Common myeloid progenitor, CD34-positive (primary cell): ENCODE measurements around the gene SI.

Experiments
- CTCF ChIA-PET: fragments of 350-600 bp; sonication (Branson Sonifier 250); formaldehyde crosslinking; loops from one replicate; lab custom pipeline; 2021; ENCODE audit warnings: antibody characterized with exemption; lab: Charles Lee
- POLR2A ChIA-PET: fragments of 350-600 bp; sonication (Branson Sonifier 250); formaldehyde crosslinking; loops from one replicate; lab custom pipeline; 2021; ENCODE audit warnings: antibody characterized with exemption; lab: Charles Lee
- DNase-seq, 3 donors: peaks; one replicate each; pipeline versions ENCODE4 v3.0.0 to v3.0.0-alpha.2; 2013
- H3K27ac ChIP-seq, 2 experiments: 1 replicate in 1 of 2; 2 replicates in 1 of 2; pipeline ENCODE4 v1.7.0; 2013; ENCODE audit warnings: inconsistent platforms in 2 of 2, low read length in 2 of 2, mild to moderate bottlenecking in 2 of 2, low read depth in 1 of 2, moderate library complexity in 1 of 2; ENCODE audit not compliant: severe bottlenecking in 2 of 2, insufficient read depth in 1 of 2, poor library complexity in 1 of 2
- H3K27me3 ChIP-seq, 5 experiments: replicated peaks in 2 of 5; 1 replicate in 3 of 5; 2 replicates in 2 of 5; pipeline versions ENCODE4 v1.6.1 to v1.7.0; 2013; ENCODE audit warnings: low read length in 4 of 5, mild to moderate bottlenecking in 2 of 5, moderate library complexity in 2 of 5, inconsistent platforms in 1 of 5; ENCODE audit not compliant: insufficient read depth in 5 of 5, control insufficient read depth in 4 of 5
- H3K36me3 ChIP-seq, 4 experiments: 1 replicate in 2 of 4; 2 replicates in 2 of 4; pipeline versions ENCODE4 v1.6.1 to v1.7.0; 2013; ENCODE audit warnings: low read length in 3 of 4, control low read depth in 1 of 4, mild to moderate bottlenecking in 1 of 4; ENCODE audit not compliant: control insufficient read depth in 4 of 4, insufficient read depth in 4 of 4
- H3K4me1 ChIP-seq, 4 experiments: 1 replicate in 3 of 4; 2 replicates in 1 of 4; pipeline versions ENCODE4 v1.6.1 to v1.7.1; 2013; ENCODE audit warnings: low read length in 3 of 4, mild to moderate bottlenecking in 3 of 4, control low read depth in 1 of 4, inconsistent platforms in 1 of 4, moderate library complexity in 1 of 4; ENCODE audit not compliant: control insufficient read depth in 4 of 4, insufficient read depth in 4 of 4; ENCODE audit errors: control extremely low read depth in 1 of 4
- H3K4me3 ChIP-seq, 7 experiments: 1 replicate in 4 of 7; 2 replicates in 3 of 7; pipeline versions ENCODE4 v1.5.1 to v1.7.0; 2013; ENCODE audit warnings: mild to moderate bottlenecking in 7 of 7, low read length in 6 of 7, moderate library complexity in 6 of 7, inconsistent platforms in 2 of 7, low read depth in 2 of 7, control low read depth in 1 of 7; ENCODE audit not compliant: insufficient read depth in 4 of 7, control insufficient read depth in 1 of 7; ENCODE audit errors: extremely low read depth in 1 of 7
- H3K9me3 ChIP-seq, 5 experiments: 1 replicate in 4 of 5; 2 replicates in 1 of 5; pipeline versions ENCODE4 v1.6.1 to v1.7.1; 2013; ENCODE audit warnings: low read length in 4 of 5, mild to moderate bottlenecking in 2 of 5, inconsistent platforms in 1 of 5, low read depth in 1 of 5, moderate library complexity in 1 of 5; ENCODE audit not compliant: control insufficient read depth in 4 of 5, insufficient read depth in 2 of 5; ENCODE audit errors: control extremely low read depth in 1 of 5
- WGBS: methylation state at CpG from one replicate; pipeline ENCODE4 v1.1.5; 2013; ENCODE audit not compliant: insufficient coverage; 5-methylcytosine and 5-hydroxymethylcytosine counted together

Gene SI

DNA sequence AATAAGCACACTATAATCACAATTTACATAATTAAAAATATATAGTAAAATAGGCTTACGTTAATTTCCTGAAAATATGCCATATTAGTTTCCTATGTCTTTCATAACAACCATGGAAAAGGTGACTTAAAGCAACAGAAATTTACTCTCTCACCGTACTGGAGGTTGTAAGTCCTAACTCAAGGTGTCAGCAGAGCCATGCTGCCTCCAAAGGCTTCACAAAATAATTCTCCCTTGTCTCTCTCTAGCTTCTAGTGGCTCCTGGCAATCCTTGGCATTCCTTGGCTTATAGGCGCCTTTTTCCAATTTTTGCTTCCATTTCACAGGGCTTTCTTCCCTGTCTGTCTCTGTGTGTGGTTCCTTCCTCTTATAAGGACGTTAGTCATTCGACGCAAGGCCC lies 7.6 kb downstream of the SI start:
- Histone ChIP-seq H3K9me3 (no peaks in the 10 kb centered on the region), H3K27ac (no peak overlapping the region), H3K4me3 (no peak overlapping the region), H3K27me3 (no peaks in the 10 kb centered on the region), H3K36me3 (no peaks in the 10 kb centered on the region), H3K4me1 (no peaks in the 10 kb centered on the region)
- ChIA-PET POLR2A (no interaction called here), CTCF (no interaction called here)
- no peak for DNase-seq
- 74% methylated on average over 5 of the region's 6 CpGs for WGBS

DNA sequence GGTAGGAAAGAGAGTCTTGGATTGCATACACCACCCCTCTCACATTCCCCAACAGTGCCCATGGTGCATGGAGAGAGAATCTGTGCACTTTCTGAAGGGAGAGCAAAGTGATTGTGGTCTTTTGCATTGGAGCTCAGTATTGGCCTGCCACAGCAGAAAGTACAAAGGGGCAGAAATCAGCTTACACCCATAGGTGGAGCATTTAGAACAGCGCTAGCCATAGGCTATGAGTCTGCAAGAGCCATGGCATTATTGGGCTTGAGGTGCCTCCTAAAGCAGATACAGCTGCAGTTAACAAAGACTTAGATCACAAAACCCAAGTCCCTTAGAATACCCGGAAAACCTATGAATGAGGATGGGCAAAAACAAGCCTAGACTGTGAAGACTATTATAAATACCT lies 21.8 kb downstream of the SI start:
- H3K36me3 ChIP-seq: no peaks in the 10 kb centered on the region
- ChIA-PET CTCF (no interaction called here), POLR2A (no interaction called here)
- WGBS: 80% methylated on average over 1 of the region's 2 CpGs
- no peak for DNase-seq
- no peaks in the 10 kb centered on the region for H3K4me1 ChIP-seq
- H3K27ac ChIP-seq: no peak overlapping the region
- H3K9me3 ChIP-seq: peaks cover 0 to 1% (median 0%) of the 10 kb centered on the region in 5 experiments
- H3K4me3 ChIP-seq: no peak overlapping the region
- H3K27me3 ChIP-seq: no peaks in the 10 kb centered on the region

DNA sequence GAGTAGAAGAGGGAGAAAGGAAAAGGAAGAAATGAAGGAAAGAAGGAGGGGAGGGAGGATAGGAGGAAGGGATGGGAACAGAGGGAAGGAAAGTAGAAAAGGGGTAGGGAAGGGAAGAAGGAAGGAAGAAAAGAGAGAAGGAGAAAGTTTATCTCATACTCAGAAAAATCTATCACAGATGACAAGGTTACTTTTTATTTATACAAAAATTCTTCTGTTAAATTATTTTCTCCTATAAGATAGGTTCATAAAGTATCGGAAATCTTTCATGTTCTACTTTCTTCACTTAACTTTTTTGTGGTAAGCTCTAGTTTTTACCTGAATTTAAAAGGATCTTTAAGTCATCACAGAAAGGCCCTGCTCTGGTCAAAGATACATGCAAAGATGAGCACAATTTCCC lies 38.1 kb downstream of the SI start:
- ChIA-PET POLR2A (no interaction called here), CTCF (no interaction called here)
- Histone ChIP-seq H3K27me3 (no peaks in the 10 kb centered on the region), H3K4me1 (no peaks in the 10 kb centered on the region), H3K36me3 (no peaks in the 10 kb centered on the region), H3K4me3 (no peak overlapping the region), H3K27ac (no peak overlapping the region), H3K9me3 (no peaks in the 10 kb centered on the region)
- no CpG with 5 or more reads among the region's 1 CpG for WGBS
- no peak for DNase-seq

DNA sequence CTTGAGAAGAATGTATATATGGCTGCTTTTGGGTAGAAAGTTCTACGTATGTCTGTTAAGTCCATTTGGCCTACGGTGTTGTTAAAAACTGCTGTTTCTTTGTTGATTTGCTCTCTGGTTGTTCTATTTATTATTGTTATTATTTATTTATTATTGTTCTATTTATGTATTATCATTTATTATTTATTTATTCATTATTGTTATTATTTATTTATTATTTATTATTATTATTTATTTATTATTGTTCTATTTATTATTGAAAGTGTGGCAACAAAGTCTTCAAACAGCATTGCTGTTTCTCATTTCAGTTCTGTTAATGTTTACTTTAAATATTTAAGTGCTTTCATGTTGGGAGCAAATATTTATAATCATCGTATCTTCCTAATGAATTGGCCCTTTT lies 66.7 kb downstream of the SI start:
- POLR2A ChIA-PET: no interaction called here
- H3K36me3 ChIP-seq: no peaks in the 10 kb centered on the region
- no peaks in the 10 kb centered on the region for H3K4me1 ChIP-seq
- WGBS: no CpG with 5 or more reads among the region's 3 CpGs
- no peaks in the 10 kb centered on the region for H3K9me3 ChIP-seq
- H3K4me3 ChIP-seq: no peak overlapping the region
- CTCF ChIA-PET: no interaction called here
- DNase-seq: no peak
- H3K27ac ChIP-seq: no peak overlapping the region
- H3K27me3 ChIP-seq: no peaks in the 10 kb centered on the region

DNA sequence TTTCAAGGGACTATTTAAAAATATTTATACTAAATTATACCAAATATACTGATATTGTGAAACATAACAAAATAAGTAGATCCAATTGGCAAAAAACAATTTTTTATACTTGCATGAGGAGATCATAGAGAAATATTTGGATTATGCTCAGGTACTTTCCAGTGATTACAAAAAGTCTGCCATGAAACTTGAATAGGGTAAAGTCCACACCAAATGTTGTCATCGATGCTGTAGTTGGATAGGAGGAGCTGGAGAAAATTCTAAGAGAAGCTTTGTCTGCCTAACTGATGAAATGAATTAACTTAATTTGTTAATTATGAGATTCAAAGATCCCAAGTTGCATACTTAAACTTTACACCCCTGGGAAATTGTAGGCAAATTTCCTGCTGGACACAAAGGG lies 93.3 kb downstream of the SI start:
- Histone ChIP-seq H3K9me3 (no peaks in the 10 kb centered on the region), H3K27me3 (no peaks in the 10 kb centered on the region), H3K27ac (no peak overlapping the region), H3K4me3 (no peak overlapping the region), H3K36me3 (no peaks in the 10 kb centered on the region), H3K4me1 (no peaks in the 10 kb centered on the region)
- CTCF ChIA-PET: interaction anchor here (1.3 kb wide), 1 partner anchor 14 kb away, joined by 3 read pairs; no protein-coding TSS in a partner anchor
- DNase-seq: no peak
- WGBS: no CpG with 5 or more reads among the region's 1 CpG
- POLR2A ChIA-PET: no interaction called here

DNA sequence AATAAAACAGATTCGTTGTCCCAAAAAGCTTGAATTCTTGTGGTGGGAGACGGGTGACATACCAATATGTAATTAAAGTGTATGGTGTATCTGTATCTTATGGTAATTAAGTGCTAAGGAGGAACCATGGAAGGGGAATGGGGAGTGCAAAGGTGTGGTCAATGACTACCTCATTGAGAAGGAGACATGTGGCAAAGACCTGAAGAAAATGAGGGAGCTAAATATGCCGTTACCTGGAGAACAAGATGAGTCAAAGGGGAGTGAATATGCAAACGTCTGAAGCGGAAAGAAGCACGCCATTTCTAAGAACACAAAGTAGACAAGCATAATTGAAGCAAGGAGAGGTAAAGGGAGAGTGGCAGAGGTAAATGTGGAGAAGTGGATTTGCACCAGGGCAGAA lies 115.7 kb downstream of the SI start:
- Histone ChIP-seq H3K36me3 (no peaks in the 10 kb centered on the region), H3K27me3 (no peaks in the 10 kb centered on the region), H3K4me1 (no peaks in the 10 kb centered on the region), H3K9me3 (no peaks in the 10 kb centered on the region), H3K27ac (no peak overlapping the region), H3K4me3 (no peak overlapping the region)
- ChIA-PET CTCF (no interaction called here), POLR2A (no interaction called here)
- DNase-seq: no peak
- WGBS: 88% methylated on average over 5 of the region's 6 CpGs

DNA sequence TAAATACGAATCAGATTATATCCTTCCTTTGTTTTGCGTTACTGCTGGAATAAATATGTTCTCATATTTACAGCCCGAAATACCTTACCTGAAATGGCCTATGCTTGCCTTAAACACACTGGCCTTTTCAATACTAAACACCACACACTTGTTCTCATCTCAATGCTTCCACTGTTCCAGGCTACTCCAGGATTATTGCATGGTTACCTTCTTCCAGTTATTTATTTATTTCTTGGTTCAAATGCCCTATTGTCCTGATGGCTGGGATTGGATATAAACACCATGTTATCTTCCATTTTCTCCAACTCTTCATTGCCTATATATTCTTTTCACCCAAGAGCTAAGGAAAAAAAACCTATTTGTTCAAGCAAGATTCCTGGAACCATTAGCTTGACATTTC lies 125.3 kb downstream of the SI start:
- Histone ChIP-seq H3K36me3 (no peaks in the 10 kb centered on the region), H3K4me3 (no peak overlapping the region), H3K27me3 (no peaks in the 10 kb centered on the region), H3K9me3 (no peaks in the 10 kb centered on the region), H3K4me1 (no peaks in the 10 kb centered on the region), H3K27ac (no peak overlapping the region)
- POLR2A ChIA-PET: no interaction called here
- WGBS: 86% methylated on average over 3 of the region's 3 CpGs
- CTCF ChIA-PET: no interaction called here
- no peak for DNase-seq
